HepG2 (cell line): ENCODE data around the gene MYLK2. TPM values are rescaled to one million over a fixed set of nuclear protein-coding genes. Genes with fewer than 3 reads are reported as not detected.

Source experiments
- BHLHE40 ChIP-seq: IDR thresholded peaks from 2 replicates; pipeline ENCODE4 v1.6.1; 2011; ENCODE audit warnings: low read length, improper control_type of control experiment
- DR1 ChIP-seq: sonication (generic); formaldehyde crosslinking; IDR thresholded peaks from 2 replicates; pipeline ENCODE4 v1.8.0; 2021; ENCODE audit warnings: mild to moderate bottlenecking, missing genetic modification reagents, inconsistent platforms
- EZH2 ChIP-seq: conservative IDR thresholded peaks from 2 replicates; pipeline ENCODE4 v1.6.1; 2012; ENCODE audit warnings: mild to moderate bottlenecking, low read depth, low read length, moderate library complexity
- FOXC1 ChIP-seq: sonication (generic); formaldehyde crosslinking; IDR thresholded peaks from 2 replicates; pipeline ENCODE4 v1.8.0; 2022; ENCODE audit warnings: mild to moderate bottlenecking, missing genetic modification reagents, borderline replicate concordance
- HNF4G ChIP-seq, 2 experiments: sonication (generic) in 1 of 2; formaldehyde crosslinking in 1 of 2; IDR thresholded peaks; 2 replicates each; pipeline versions ENCODE4 v1.4.0 to v1.6.1; 2011 to 2020; ENCODE audit warnings: borderline replicate concordance in 2 of 2, low read depth in 2 of 2, mild to moderate bottlenecking in 2 of 2, low read length in 1 of 2, missing genetic modification reagents in 1 of 2, moderate library complexity in 1 of 2
- IRF2 ChIP-seq: IDR thresholded peaks from 2 replicates; pipeline ENCODE4 v1.6.1; 2018; ENCODE audit warnings: missing genetic modification reagents, missing compliant biosample characterization
- KDM3A ChIP-seq: IDR thresholded peaks from 2 replicates; pipeline ENCODE4 v1.6.1; 2018; ENCODE audit warnings: low read depth, missing compliant biosample characterization
- MAFG ChIP-seq: sonication (generic); formaldehyde crosslinking; IDR thresholded peaks from 2 replicates; pipeline ENCODE4 v1.5.1; 2020; ENCODE audit warnings: mild to moderate bottlenecking, missing genetic modification reagents
- MIER2 ChIP-seq: IDR thresholded peaks from 2 replicates; pipeline ENCODE4 v1.6.1; 2016; ENCODE audit warnings: missing biosample characterization, missing genetic modification reagents
- ZC3H13 ChIP-seq: sonication (generic); formaldehyde crosslinking; IDR thresholded peaks from 2 replicates; pipeline ENCODE4 v1.8.1; 2023; ENCODE audit warnings: mild to moderate bottlenecking, missing genetic modification reagents, moderate library complexity
- ZFY ChIP-seq: sonication (generic); formaldehyde crosslinking; IDR thresholded peaks from 2 replicates; pipeline ENCODE4 v1.4.0; 2020; ENCODE audit warnings: missing genetic modification reagents
- ZNF101 ChIP-seq: sonication (generic); formaldehyde crosslinking; IDR thresholded peaks from 2 replicates; pipeline ENCODE4 v1.4.0; 2020; ENCODE audit warnings: mild to moderate bottlenecking, low read depth, missing genetic modification reagents, borderline replicate concordance
- ZNF333 ChIP-seq: sonication (generic); formaldehyde crosslinking; IDR thresholded peaks from 2 replicates; pipeline ENCODE4 v1.4.0; 2020; ENCODE audit warnings: mild to moderate bottlenecking, missing genetic modification reagents, borderline replicate concordance
- ZNF34 ChIP-seq: sonication (generic); formaldehyde crosslinking; IDR thresholded peaks from 2 replicates; pipeline ENCODE4 v1.4.0; 2020; ENCODE audit warnings: mild to moderate bottlenecking, missing genetic modification reagents, borderline replicate concordance
- ZNF430 ChIP-seq: sonication (generic); formaldehyde crosslinking; IDR thresholded peaks from 2 replicates; pipeline ENCODE4 v1.9.0; 2021; ENCODE audit warnings: mild to moderate bottlenecking, missing genetic modification reagents
- ZNF441 ChIP-seq: sonication (generic); formaldehyde crosslinking; IDR thresholded peaks from 2 replicates; pipeline ENCODE4 v1.7.0; 2021; ENCODE audit warnings: missing genetic modification reagents, borderline replicate concordance
- ZNF468 ChIP-seq: sonication (generic); formaldehyde crosslinking; IDR thresholded peaks from 2 replicates; pipeline ENCODE4 v1.8.0; 2022; ENCODE audit warnings: mild to moderate bottlenecking, moderate library complexity, missing genetic modification reagents
- ZNF501 ChIP-seq: sonication (generic); formaldehyde crosslinking; IDR thresholded peaks from 2 replicates; pipeline ENCODE4 v1.5.1; 2020; ENCODE audit warnings: mild to moderate bottlenecking, moderate library complexity, missing genetic modification reagents
- polyA plus RNA-seq, 8 experiments: library from polyadenylated mRNA; depleted of rRNA in 3 of 8; stranded (reverse) in 7 of 8; unstranded in 1 of 8; fragments of >200 nt; fragmentation: Illumina TruSeq in 4 of 8; extraction: Trizol in 4 of 8; gene quantifications; 2 replicates each; pipeline versions ENCODE4 v1.2.1 to v1.2.3, GENCODE V29; 2011 to 2016; ENCODE audit warnings: low read depth in 4 of 8, missing spikeins in 1 of 8, mixed read lengths in 1 of 8; ENCODE audit not compliant: insufficient read depth in 1 of 8
- total RNA-seq, 5 experiments: library from RNA; depleted of rRNA; stranded (reverse); fragments of >200 nt; fragmentation: Illumina TruSeq; extraction: Trizol; gene quantifications; 2 replicates each; pipeline ENCODE4 v1.2.3, GENCODE V29; 2016; ENCODE audit warnings: low read depth in 1 of 5
- TF ChIP-seq, protein P1 (sequence below): fragments of 450-650 bp; IDR thresholded peaks from 2 replicates; pipeline ENCODE4 v1.6.1; 2016
- TF ChIP-seq, protein P2 (sequence below), 2 experiments: sonication (generic) in 1 of 2; formaldehyde crosslinking in 1 of 2; IDR thresholded peaks; 2 replicates each; pipeline versions ENCODE4 v1.4.0 to v1.6.1; 2018 to 2020; ENCODE audit warnings: missing genetic modification reagents in 2 of 2, borderline replicate concordance in 1 of 2, low read depth in 1 of 2, mild to moderate bottlenecking in 1 of 2, missing biosample characterization in 1 of 2
- TF ChIP-seq, protein P3 (sequence below): sonication (generic); formaldehyde crosslinking; IDR thresholded peaks from 2 replicates; pipeline ENCODE4 v1.4.0; 2020; ENCODE audit warnings: low read depth, missing genetic modification reagents

The MYLK2 gene
- total and polyA plus RNA-seq, 2 of the 13 experiments (the other 11 are each of a cell fraction or from before 2014, with no cell fraction given): 0.27 TPM; not detected in 1

DNA sequence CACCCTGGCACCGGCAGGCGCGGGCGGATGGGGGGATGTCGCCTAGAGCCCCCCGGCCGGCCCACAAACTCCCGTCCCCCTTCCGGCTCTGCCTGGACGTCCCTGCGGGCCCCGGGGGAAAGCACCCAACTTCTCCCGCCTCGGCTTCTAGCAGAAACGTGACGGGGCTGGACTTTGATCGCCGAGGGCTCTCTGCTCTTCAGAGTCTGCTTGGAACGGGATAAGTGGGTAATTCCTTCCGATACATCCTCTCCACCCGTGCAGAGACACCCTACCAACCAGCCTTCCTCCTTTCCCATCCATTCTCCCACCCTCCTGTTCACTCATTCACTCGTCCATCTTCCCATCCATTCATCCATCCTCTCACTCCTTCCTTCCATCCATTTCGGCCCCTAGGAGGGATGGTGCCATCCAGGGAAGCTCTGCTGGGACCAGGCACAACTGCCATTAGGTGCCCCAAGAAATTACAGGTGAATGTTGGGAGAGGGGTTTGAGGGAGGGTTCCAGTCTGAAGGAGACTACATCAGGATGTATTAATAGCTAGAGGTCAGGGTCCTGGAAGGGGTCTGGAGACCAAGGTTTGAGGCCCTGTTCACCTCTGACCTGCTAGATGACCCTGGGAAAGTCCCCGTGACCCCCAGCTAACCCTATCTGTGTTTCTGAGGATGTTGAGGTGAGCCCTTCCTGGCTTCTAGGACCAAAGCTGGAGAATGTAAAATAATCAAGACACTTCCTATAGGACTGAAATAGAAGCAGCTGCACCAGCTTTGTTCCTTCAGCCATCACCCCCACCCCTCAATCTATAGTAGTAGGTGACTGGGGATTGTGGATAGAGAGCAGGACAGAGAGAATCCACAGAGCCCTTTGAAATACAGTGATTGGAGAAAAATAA is 51.8 kb downstream of the MYLK2 start (continued):
- TF ChIP-seq ZNF430 (CRISPR knock-in tag): no peak
- TF ChIP-seq ZNF468: no peak
- 0 out of 2 replicates have a peak, but pooled peaks have one; percentile 61 for TF ChIP-seq KDM3A (CRISPR knock-in tag)
- no peak for TF ChIP-seq ZFY (CRISPR knock-in tag)
- TF ChIP-seq IRF2 (CRISPR knock-in tag): peak; percentile 35; the same call in 1 of the 2 replicates
- TF ChIP-seq MAFG (CRISPR knock-in tag): no peak
- TF ChIP-seq, protein P1, sequence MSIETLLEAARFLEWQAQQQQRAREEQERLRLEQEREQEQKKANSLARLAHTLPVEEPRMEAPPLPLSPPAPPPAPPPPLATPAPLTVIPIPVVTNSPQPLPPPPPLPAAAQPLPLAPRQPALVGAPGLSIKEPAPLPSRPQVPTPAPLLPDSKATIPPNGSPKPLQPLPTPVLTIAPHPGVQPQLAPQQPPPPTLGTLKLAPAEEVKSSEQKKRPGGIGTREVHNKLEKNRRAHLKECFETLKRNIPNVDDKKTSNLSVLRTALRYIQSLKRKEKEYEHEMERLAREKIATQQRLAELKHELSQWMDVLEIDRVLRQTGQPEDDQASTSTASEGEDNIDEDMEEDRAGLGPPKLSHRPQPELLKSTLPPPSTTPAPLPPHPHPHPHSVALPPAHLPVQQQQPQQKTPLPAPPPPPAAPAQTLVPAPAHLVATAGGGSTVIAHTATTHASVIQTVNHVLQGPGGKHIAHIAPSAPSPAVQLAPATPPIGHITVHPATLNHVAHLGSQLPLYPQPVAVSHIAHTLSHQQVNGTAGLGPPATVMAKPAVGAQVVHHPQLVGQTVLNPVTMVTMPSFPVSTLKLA: no peak
- no peak for TF ChIP-seq MIER2 (CRISPR knock-in tag)
- peak; percentile 94 for TF ChIP-seq BHLHE40
- TF ChIP-seq ZC3H13 (CRISPR knock-in tag): no peak
- peak; percentile 86; the same call in 1 of the 2 replicates for TF ChIP-seq EZH2
- TF ChIP-seq HNF4G (IDR thresholded peaks at IDR 0.05; ENCODE audit: borderline replicate concordance, low read depth, low read length): peak; percentile 78; the same call in 1 of the 2 replicates
- no peak for TF ChIP-seq HNF4G (CRISPR knock-in tag; IDR thresholded peaks at IDR 0.05; ENCODE audit: borderline replicate concordance, low read depth)
- TF ChIP-seq ZNF101 (CRISPR knock-in tag): peak; percentile 24; the same call in 1 of the 2 replicates
- no peak for TF ChIP-seq DR1 (CRISPR knock-in tag)
- 0 out of 2 replicates have a peak, but pooled peaks have one; percentile 60 for TF ChIP-seq ZNF34 (CRISPR knock-in tag)
- TF ChIP-seq ZNF441 (CRISPR knock-in tag): 0 out of 2 replicates have a peak, but pooled peaks have one; percentile 54
- TF ChIP-seq, protein P2, sequence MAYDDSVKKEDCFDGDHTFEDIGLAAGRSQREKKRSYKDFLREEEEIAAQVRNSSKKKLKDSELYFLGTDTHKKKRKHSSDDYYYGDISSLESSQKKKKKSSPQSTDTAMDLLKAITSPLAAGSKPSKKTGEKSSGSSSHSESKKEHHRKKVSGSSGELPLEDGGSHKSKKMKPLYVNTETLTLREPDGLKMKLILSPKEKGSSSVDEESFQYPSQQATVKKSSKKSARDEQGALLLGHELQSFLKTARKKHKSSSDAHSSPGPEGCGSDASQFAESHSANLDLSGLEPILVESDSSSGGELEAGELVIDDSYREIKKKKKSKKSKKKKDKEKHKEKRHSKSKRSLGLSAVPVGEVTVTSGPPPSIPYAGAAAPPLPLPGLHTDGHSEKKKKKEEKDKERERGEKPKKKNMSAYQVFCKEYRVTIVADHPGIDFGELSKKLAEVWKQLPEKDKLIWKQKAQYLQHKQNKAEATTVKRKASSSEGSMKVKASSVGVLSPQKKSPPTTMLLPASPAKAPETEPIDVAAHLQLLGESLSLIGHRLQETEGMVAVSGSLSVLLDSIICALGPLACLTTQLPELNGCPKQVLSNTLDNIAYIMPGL (CRISPR knock-in tag; IDR thresholded peaks at IDR 0.05; ENCODE audit: borderline replicate concordance in 1 of 2, low read depth in 1 of 2): peak in 1 of 2 experiments; percentile 43; a peak in 1 of 4 replicates
- 0 out of 2 replicates have a peak, but pooled peaks have one; percentile 15 for TF ChIP-seq ZNF501
- peak; percentile 31; the same call in 1 of the 2 replicates for TF ChIP-seq FOXC1 (CRISPR knock-in tag)
- peak; percentile 28; the same call in 1 of the 2 replicates for TF ChIP-seq ZNF333
- TF ChIP-seq, protein P3, sequence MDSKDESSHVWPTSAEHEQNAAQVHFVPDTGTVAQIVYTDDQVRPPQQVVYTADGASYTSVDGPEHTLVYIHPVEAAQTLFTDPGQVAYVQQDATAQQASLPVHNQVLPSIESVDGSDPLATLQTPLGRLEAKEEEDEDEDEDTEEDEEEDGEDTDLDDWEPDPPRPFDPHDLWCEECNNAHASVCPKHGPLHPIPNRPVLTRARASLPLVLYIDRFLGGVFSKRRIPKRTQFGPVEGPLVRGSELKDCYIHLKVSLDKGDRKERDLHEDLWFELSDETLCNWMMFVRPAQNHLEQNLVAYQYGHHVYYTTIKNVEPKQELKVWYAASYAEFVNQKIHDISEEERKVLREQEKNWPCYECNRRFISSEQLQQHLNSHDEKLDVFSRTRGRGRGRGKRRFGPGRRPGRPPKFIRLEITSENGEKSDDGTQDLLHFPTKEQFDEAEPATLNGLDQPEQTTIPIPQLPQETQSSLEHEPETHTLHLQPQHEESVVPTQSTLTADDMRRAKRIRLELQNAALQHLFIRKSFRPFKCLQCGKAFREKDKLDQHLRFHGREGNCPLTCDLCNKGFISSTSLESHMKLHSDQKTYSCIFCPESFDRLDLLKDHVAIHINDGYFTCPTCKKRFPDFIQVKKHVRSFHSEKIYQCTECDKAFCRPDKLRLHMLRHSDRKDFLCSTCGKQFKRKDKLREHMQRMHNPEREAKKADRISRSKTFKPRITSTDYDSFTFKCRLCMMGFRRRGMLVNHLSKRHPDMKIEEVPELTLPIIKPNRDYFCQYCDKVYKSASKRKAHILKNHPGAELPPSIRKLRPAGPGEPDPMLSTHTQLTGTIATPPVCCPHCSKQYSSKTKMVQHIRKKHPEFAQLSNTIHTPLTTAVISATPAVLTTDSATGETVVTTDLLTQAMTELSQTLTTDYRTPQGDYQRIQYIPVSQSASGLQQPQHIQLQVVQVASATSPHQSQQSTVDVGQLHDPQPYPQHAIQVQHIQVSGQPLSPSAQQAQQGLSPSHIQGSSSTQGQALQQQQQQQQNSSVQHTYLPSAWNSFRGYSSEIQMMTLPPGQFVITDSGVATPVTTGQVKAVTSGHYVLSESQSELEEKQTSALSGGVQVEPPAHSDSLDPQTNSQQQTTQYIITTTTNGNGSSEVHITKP (CRISPR knock-in tag): peak; percentile 40; the same call in 1 of the 2 replicates
